Endodermal cell (in vitro differentiated cells): ENCODE measurements around the gene ODC1. TPM values are rescaled to one million over a fixed set of nuclear protein-coding genes. Genes with fewer than 3 reads are reported as not detected.
"Not testable (repeated sequence)": the region's sequence is repeated elsewhere in the genome, so short reads cannot be mapped to it uniquely, and the experiment has no call there.

Experiments used
- DNase-seq: peaks from one replicate; pipeline ENCODE4 v3.0.0-alpha.2; 2017
- H3K27ac ChIP-seq: 2 replicates; pipeline ENCODE4 v1.5.1; 2013; ENCODE audit warnings: mild to moderate bottlenecking, low read depth, low read length, moderate library complexity
- H3K27me3 ChIP-seq: 2 replicates; pipeline ENCODE4 v1.6.1; 2013; ENCODE audit warnings: mild to moderate bottlenecking, low read length, moderate library complexity; ENCODE audit not compliant: insufficient read depth, control insufficient read depth, poor library complexity, severe bottlenecking
- H3K36me3 ChIP-seq: 2 replicates; pipeline ENCODE4 v1.7.0; 2013; ENCODE audit warnings: mild to moderate bottlenecking, low read length, moderate library complexity; ENCODE audit not compliant: control insufficient read depth, insufficient read depth
- H3K4me1 ChIP-seq: one replicate; pipeline ENCODE4 v1.7.0; 2013; ENCODE audit warnings: low read length; ENCODE audit not compliant: control insufficient read depth, insufficient read depth
- H3K4me3 ChIP-seq: 2 replicates; pipeline ENCODE4 v1.5.1; 2013; ENCODE audit warnings: mild to moderate bottlenecking, low read length, moderate library complexity
- H3K9ac ChIP-seq: 2 replicates; pipeline ENCODE4 v1.6.1; 2013; ENCODE audit warnings: mild to moderate bottlenecking, low read length, moderate library complexity; ENCODE audit not compliant: poor library complexity, severe bottlenecking; ENCODE audit errors: extremely low read depth
- H3K9me3 ChIP-seq: 2 replicates; pipeline ENCODE4 v1.6.1; 2013; ENCODE audit warnings: mild to moderate bottlenecking, low read length, moderate library complexity; ENCODE audit not compliant: control insufficient read depth
- H3K27ac Mint-ChIP-seq: 2 replicates; pipeline ENCODE4 v1.8.0; 2020; ENCODE audit warnings: mixed read lengths
- H3K27me3 Mint-ChIP-seq: 2 replicates; pipeline ENCODE4 v1.8.0; 2021; ENCODE audit warnings: mild to moderate bottlenecking, mixed read lengths; ENCODE audit not compliant: insufficient read depth
- H3K36me3 Mint-ChIP-seq: 2 replicates; pipeline ENCODE4 v1.8.0; 2020; ENCODE audit warnings: low read depth, mixed read lengths
- H3K4me1 Mint-ChIP-seq: 2 replicates; pipeline ENCODE4 v1.8.0; 2020; ENCODE audit warnings: mixed read lengths
- H3K4me3 Mint-ChIP-seq: 2 replicates; pipeline ENCODE4 v1.8.0; 2020; ENCODE audit warnings: mild to moderate bottlenecking, moderate library complexity, mixed read lengths
- H3K9me3 Mint-ChIP-seq: 2 replicates; pipeline ENCODE4 v1.8.0; 2020; ENCODE audit warnings: mild to moderate bottlenecking, mixed read lengths
- WGBS, 2 experiments: methylation state at CpG; one replicate each; pipeline versions ENCODE4 v1.1.5 to v1.1.7; 2013; ENCODE audit warnings: missing lambda C conversion rate in 2 of 2, mixed read lengths in 1 of 2; ENCODE audit not compliant: insufficient coverage in 1 of 2, insufficient read length in 1 of 2; 5-methylcytosine and 5-hydroxymethylcytosine counted together
- total RNA-seq, 2 donors: library from RNA; stranded (reverse); fragmentation: NEBNext Ultra II Directional in 1 of 2; extraction: Animal tissue kit (Norgen Biotek cat#: 25700) in 1 of 2; gene quantifications; 2 replicates in 1 of 2; 3 replicates in 1 of 2; pipeline ENCODE4 v1.2.1, GENCODE V29; 2021
- TF ChIP-seq, protein P1 (sequence below): fragments of 200-600 bp; sonication (generic); conservative IDR thresholded peaks from 2 replicates; pipeline ENCODE4 v1.5.0; 2021; ENCODE audit warnings: antibody characterized with exemption, mild to moderate bottlenecking

The ODC1 gene
- total RNA-seq, 2 donors from 2014 or later = 108 to 152 TPM

DNA sequence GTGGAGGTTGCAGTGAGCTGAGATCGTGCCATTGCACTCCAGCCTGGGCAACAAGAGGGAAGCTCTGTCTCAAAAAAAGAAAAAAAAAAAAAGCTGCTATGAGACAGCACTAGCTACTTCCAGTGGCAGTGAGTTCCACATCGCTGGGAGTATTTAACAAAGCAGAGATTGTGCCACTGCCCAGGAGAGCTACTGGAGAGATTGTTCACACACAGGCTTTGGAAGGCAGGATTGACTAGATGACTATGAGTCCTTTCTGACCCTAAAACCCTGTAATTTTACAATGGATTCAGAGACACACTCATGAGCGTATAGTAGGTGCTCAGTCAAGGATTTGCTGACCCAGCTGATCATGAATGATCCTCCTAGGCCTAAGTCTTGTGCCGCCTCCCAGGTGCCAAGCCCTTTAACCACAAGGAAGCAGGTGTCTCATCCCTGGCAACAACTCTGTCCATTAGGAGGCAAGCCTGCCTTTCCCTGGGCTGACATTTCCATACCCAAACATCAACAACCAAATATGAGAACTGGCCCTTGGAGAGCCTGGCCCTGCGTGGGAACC lies 45.0 kb upstream of the ODC1 start:
- H3K36me3 ChIP-seq = no peaks in the 10 kb centered on the region
- Mint-ChIP-seq H3K4me1 (peaks cover 11% of the 10 kb centered on the region), H3K9me3 (peaks cover 14% of the 10 kb centered on the region), H3K4me3 (no peak overlapping the region), H3K27me3 (peaks cover 25% of the 10 kb centered on the region), H3K27ac (no peak overlapping the region), H3K36me3 (no peaks in the 10 kb centered on the region)
- no peak overlapping the region for H3K27ac ChIP-seq
- H3K4me1 ChIP-seq = no peaks in the 10 kb centered on the region
- no peak overlapping the region for H3K9ac ChIP-seq
- DNase-seq = no peak
- TF ChIP-seq, protein P1, sequence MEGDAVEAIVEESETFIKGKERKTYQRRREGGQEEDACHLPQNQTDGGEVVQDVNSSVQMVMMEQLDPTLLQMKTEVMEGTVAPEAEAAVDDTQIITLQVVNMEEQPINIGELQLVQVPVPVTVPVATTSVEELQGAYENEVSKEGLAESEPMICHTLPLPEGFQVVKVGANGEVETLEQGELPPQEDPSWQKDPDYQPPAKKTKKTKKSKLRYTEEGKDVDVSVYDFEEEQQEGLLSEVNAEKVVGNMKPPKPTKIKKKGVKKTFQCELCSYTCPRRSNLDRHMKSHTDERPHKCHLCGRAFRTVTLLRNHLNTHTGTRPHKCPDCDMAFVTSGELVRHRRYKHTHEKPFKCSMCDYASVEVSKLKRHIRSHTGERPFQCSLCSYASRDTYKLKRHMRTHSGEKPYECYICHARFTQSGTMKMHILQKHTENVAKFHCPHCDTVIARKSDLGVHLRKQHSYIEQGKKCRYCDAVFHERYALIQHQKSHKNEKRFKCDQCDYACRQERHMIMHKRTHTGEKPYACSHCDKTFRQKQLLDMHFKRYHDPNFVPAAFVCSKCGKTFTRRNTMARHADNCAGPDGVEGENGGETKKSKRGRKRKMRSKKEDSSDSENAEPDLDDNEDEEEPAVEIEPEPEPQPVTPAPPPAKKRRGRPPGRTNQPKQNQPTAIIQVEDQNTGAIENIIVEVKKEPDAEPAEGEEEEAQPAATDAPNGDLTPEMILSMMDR = no peak
- WGBS, 2 experiments = 93 to 95% methylated on average over 3 to 5 of the region's 5 CpGs
- no peak overlapping the region for H3K4me3 ChIP-seq
- peaks cover 15% of the 10 kb centered on the region for H3K9me3 ChIP-seq
- no peaks in the 10 kb centered on the region for H3K27me3 ChIP-seq

DNA sequence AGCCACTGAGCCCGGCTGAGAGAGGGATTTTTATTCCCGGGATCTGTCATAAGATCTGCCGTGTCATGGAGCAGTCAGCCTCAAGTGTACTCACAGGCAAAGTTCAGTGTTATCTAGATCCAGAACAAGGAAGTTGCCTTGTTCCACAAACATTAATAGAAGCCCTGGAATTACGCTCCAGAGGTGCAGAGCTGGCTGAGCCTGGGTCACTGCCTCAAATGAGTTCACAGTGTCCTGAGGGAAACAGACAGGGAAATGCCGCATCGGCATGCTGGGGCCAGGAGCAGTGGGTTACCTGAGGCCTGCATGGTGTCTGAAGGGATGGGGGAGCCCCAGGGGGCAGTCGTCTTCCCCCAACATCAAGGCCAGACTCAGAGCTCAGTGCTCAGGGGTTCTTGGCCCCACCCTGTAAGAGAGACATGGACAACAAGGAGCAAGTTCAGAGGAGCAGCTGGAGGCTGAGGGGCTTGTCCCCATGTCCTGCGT lies 42.7 kb upstream of the ODC1 start:
- peaks cover 15% of the 10 kb centered on the region for H3K9me3 ChIP-seq
- H3K27me3 ChIP-seq = no peaks in the 10 kb centered on the region
- peaks cover 3% of the 10 kb centered on the region for H3K4me1 ChIP-seq
- no peak overlapping the region for H3K27ac ChIP-seq
- peaks cover 14% of the 10 kb centered on the region for H3K9me3 Mint-ChIP-seq
- H3K36me3 ChIP-seq = no peaks in the 10 kb centered on the region
- H3K4me1 Mint-ChIP-seq = peaks cover 12% of the 10 kb centered on the region
- TF ChIP-seq, protein P1 = no peak
- H3K9ac ChIP-seq = no peak overlapping the region
- no peaks in the 10 kb centered on the region for H3K36me3 Mint-ChIP-seq
- no peak overlapping the region for H3K4me3 Mint-ChIP-seq
- H3K27ac Mint-ChIP-seq = no peak overlapping the region
- no peak for DNase-seq
- H3K27me3 Mint-ChIP-seq = peaks cover 21% of the 10 kb centered on the region
- H3K4me3 ChIP-seq = no peak overlapping the region
- WGBS, 2 experiments = 91 to 97% methylated on average over 5 to 8 of the region's 8 CpGs

DNA sequence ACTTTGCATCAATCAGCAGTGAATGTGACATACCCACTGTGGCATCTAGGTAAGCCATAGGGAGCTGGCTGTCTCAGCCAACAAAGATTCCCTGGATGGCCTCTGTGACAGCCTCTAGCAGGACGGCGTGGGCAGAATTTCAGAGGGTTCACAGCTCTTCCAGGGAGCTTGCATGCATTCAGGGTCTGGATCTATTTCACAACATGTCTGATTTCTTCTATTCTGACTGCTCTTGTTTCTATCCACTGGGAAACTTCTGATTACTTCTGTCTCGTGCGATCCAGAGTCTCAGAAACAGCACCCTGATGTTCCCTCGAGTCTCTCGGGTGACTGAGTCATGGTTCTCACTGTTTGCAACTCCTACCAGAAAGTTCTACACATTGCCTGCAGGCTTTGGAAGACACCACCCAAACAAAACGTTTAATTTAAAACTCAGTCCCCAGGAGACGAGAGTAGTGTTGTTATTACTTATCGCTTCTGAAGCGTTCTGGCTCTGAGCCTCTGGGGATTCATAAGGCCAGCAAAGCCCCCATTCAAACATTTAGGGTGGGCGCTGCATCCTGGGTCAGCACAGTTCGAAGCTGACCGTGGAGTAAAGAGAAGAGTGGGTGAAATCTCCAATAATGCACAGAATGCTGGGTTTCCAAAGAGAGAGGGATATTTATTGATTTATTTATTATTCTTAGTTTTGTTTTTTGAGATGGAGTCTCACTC lies 41.9 kb upstream of the ODC1 start:
- Histone ChIP-seq H3K27me3 (no peaks in the 10 kb centered on the region), H3K36me3 (no peaks in the 10 kb centered on the region), H3K27ac (no peak overlapping the region), H3K4me1 (peaks cover 3% of the 10 kb centered on the region), H3K9ac (no peak overlapping the region), H3K9me3 (peaks cover 15% of the 10 kb centered on the region), H3K4me3 (no peak overlapping the region)
- TF ChIP-seq, protein P1 = no peak
- Mint-ChIP-seq H3K27ac (no peak overlapping the region), H3K4me3 (no peak overlapping the region), H3K36me3 (no peaks in the 10 kb centered on the region), H3K4me1 (peaks cover 5% of the 10 kb centered on the region), H3K9me3 (peaks cover 14% of the 10 kb centered on the region), H3K27me3 (peaks cover 18% of the 10 kb centered on the region)
- DNase-seq = no peak
- 88 to 91% methylated on average over 13 of the region's 13 CpGs for WGBS, 2 experiments

DNA sequence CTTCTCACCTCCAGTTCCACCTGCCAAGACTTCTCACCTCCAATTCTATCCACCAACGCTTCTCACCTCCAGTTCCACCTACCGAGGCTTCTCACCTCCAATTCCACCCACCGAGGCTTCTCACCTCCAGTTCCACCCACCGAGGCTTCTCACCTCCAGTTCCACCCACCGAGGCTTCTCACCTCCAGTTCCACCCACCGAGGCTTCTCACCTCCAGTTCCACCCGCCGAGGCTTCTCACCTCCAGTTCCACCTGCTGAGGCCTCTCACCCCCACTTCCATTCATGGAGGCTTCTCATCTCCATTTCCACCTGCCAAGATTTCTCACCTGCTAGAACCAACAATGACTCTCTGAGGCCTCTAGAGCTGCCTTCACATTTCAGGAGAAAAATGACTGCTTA lies 40.0 kb upstream of the ODC1 start:
- H3K9me3 ChIP-seq = peaks cover 15% of the 10 kb centered on the region
- not testable (repeated sequence) for H3K27me3 ChIP-seq, H3K36me3 Mint-ChIP-seq, H3K4me1 Mint-ChIP-seq, H3K4me1 ChIP-seq, H3K4me3 ChIP-seq, H3K4me3 Mint-ChIP-seq, H3K36me3 ChIP-seq, H3K9ac ChIP-seq, H3K27ac ChIP-seq, H3K27ac Mint-ChIP-seq, DNase-seq
- Mint-ChIP-seq H3K27me3 (peaks cover 22% of the 10 kb centered on the region), H3K9me3 (peaks cover 14% of the 10 kb centered on the region)
- whole genome bisulfite sequencing, 2 experiments = 91 to 100% methylated on average over 1 to 8 of the region's 8 CpGs

DNA sequence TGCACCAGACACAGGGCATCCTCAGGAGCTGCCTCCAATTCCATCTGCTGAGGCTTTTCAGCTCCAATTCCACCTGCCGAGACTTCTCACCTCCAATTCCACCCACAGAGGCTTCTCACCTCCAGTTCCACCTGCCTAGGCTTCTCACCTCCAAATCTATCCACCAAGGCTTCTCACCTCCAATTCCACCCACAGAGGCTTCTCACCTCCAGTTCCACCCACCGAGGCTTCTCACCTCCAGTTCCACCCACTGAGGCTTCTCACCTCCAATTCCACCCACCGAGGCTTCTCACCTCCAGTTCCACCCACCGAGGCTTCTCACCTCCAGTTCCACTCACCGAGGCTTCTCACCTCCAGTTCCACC lies 39.6 kb upstream of the ODC1 start:
- H3K27me3 Mint-ChIP-seq = peaks cover 24% of the 10 kb centered on the region

More for the DNA sequence above, 39.6 kb upstream of the ODC1 start:
- H3K27ac Mint-ChIP-seq, H3K27me3 ChIP-seq, H3K36me3 Mint-ChIP-seq, H3K4me3 ChIP-seq, H3K36me3 ChIP-seq, DNase-seq, H3K9ac ChIP-seq, H3K4me1 Mint-ChIP-seq, H3K4me1 ChIP-seq, H3K4me3 Mint-ChIP-seq, H3K27ac ChIP-seq: not testable (repeated sequence)
- H3K9me3 Mint-ChIP-seq = peaks cover 14% of the 10 kb centered on the region
- 83 to 90% methylated on average over 3 to 5 of the region's 5 CpGs for WGBS, 2 experiments
- peaks cover 15% of the 10 kb centered on the region for H3K9me3 ChIP-seq
